HCT116 (cell line): Measurements from ENCODE around the gene GLUD1. TPM values are rescaled to one million over a fixed set of nuclear protein-coding genes. Genes with fewer than 3 reads are reported as not detected.
"Not testable (repeated sequence)": the region's sequence is repeated elsewhere in the genome, so short reads cannot be mapped to it uniquely, and the experiment has no call there.

ENCODE experiments used
- ATAC-seq: fragments of 200-7000 bp; cut with Tn5 transposase; 2 replicates; pipeline ENCODE4 v1.9.1; 2020; ENCODE audit warnings: mild to moderate bottlenecking, moderate library complexity
- BruUV-seq: library from RNA; stranded (reverse); fragments of 400-500 nt; replicated peaks from 2 replicates; lab custom pipeline; 2021; lab: Mats Ljungman, UMichigan
- CTCF ChIA-PET: fragments of 300-600 bp; sonication (Branson Sonifier 250); formaldehyde crosslinking; loops from one replicate; lab custom pipeline; 2021; ENCODE audit warnings: antibody characterized with exemption; lab: Charles Lee
- POLR2A ChIA-PET: fragments of 300-600, 350-600 bp; sonication (Branson Sonifier 250); formaldehyde crosslinking; loops from one replicate; lab custom pipeline; 2021; ENCODE audit warnings: antibody characterized with exemption; lab: Charles Lee
- RAD21 ChIA-PET, 2 experiments: fragments of 300-600 bp; sonication (Branson Sonifier 250); formaldehyde crosslinking; loops; one replicate each; lab custom pipeline; 2023; ENCODE audit warnings: low total read pairs in 2 of 2; ENCODE audit not compliant: uncharacterized antibody in 2 of 2, unreplicated experiment in 2 of 2, low non-redundant PET in 1 of 2; lab: Charles Lee
- DNase-seq: peaks from one replicate; pipeline ENCODE4 v3.0.0-alpha.2; 2010; ENCODE audit warnings: low read depth, low spot score
- H2AFZ ChIP-seq: fragments of 200-600 bp; shearing (Covaris generic), sonication (generic); 2 replicates; pipeline ENCODE4 v1.6.1; 2017; ENCODE audit warnings: low read depth, mixed run types, mixed read lengths, antibody characterized with exemption, low read length; ENCODE audit not compliant: poor library complexity, severe bottlenecking
- H3K27ac ChIP-seq: 2 replicates; pipeline ENCODE4 v1.5.1; 2012; ENCODE audit warnings: low read depth, low read length
- H3K27me3 ChIP-seq: fragments of 200-600 bp; sonication (generic); 2 replicates; pipeline ENCODE4 v1.6.1; 2016; ENCODE audit warnings: mixed run types, low read length, mixed read lengths; ENCODE audit not compliant: insufficient read depth
- H3K36me3 ChIP-seq, 2 experiments: fragments of 200-500 bp in 1 of 2; fragments of 200-600 bp in 1 of 2; sonication (Bioruptor generic) in 1 of 2; sonication (generic) in 1 of 2; 2 replicates each; pipeline versions ENCODE4 v1.5.1 to v1.6.1; 2014 to 2016; ENCODE audit warnings: low read length in 2 of 2, inconsistent platforms in 1 of 2, mixed read lengths in 1 of 2, mixed run types in 1 of 2; ENCODE audit not compliant: insufficient read depth in 2 of 2, control insufficient read depth in 1 of 2
- H3K4me1 ChIP-seq, 2 experiments: fragments of 200-600 bp in 1 of 2; sonication (generic) in 1 of 2; 2 replicates each; pipeline versions ENCODE4 v1.5.1 to v1.6.1; 2012 to 2017; ENCODE audit warnings: low read length in 2 of 2, inconsistent platforms in 1 of 2, mild to moderate bottlenecking in 1 of 2, mixed read lengths in 1 of 2, mixed run types in 1 of 2, moderate library complexity in 1 of 2; ENCODE audit not compliant: insufficient read depth in 2 of 2, control insufficient read depth in 1 of 2
- H3K4me2 ChIP-seq: fragments of 200-600 bp; sonication (generic); 2 replicates; pipeline ENCODE4 v1.6.1; 2017; ENCODE audit warnings: mixed run types, low read length, mixed read lengths
- H3K4me3 ChIP-seq, 2 experiments: fragments of 200-600 bp in 1 of 2; sonication (generic) in 1 of 2; replicated peaks in 1 of 2; 2 replicates each; pipeline ENCODE4 v1.5.1; 2011 to 2016; ENCODE audit warnings: low read length in 2 of 2, control low read depth in 1 of 2, low read depth in 1 of 2, mild to moderate bottlenecking in 1 of 2, mixed read lengths in 1 of 2, mixed run types in 1 of 2
- H3K79me2 ChIP-seq: fragments of 200-600 bp; sonication (generic); 2 replicates; pipeline ENCODE4 v1.6.1; 2017; ENCODE audit warnings: mild to moderate bottlenecking, mixed run types, low read length, moderate library complexity, mixed read lengths; ENCODE audit not compliant: insufficient read depth
- H3K9ac ChIP-seq: fragments of 200-600 bp; sonication (generic); 2 replicates; pipeline ENCODE4 v1.6.1; 2016; ENCODE audit warnings: low read length, mixed read lengths
- H3K9me2 ChIP-seq: fragments of 200-600 bp; sonication (generic), shearing (Covaris generic); 2 replicates; pipeline ENCODE4 v1.6.1; 2017; ENCODE audit warnings: mixed run types, mild to moderate bottlenecking, moderate library complexity; ENCODE audit not compliant: insufficient read depth
- H3K9me3 ChIP-seq, 2 experiments: fragments of 200-500 bp in 1 of 2; fragments of 200-600 bp in 1 of 2; sonication (Bioruptor generic) in 1 of 2; sonication (generic) in 1 of 2; 2 replicates each; pipeline ENCODE4 v1.6.1; 2014 to 2017; ENCODE audit warnings: low read length in 2 of 2, mixed read lengths in 2 of 2, inconsistent platforms in 1 of 2, low read depth in 1 of 2, mild to moderate bottlenecking in 1 of 2, mixed run types in 1 of 2, moderate library complexity in 1 of 2; ENCODE audit not compliant: control insufficient read depth in 1 of 2, insufficient read depth in 1 of 2
- H4K20me1 ChIP-seq: fragments of 200-600 bp; sonication (generic), shearing (Covaris generic); 2 replicates; pipeline ENCODE4 v1.6.1; 2017; ENCODE audit warnings: mixed run types, mild to moderate bottlenecking, moderate library complexity; ENCODE audit not compliant: insufficient read depth
- ATF3 ChIP-seq: IDR thresholded peaks from 2 replicates; pipeline ENCODE4 v1.6.1; 2012
- CTCF ChIP-seq, 3 experiments: fragments of 200-600 bp in 1 of 3; sonication (generic) in 1 of 3; IDR thresholded peaks in 2 of 3; conservative IDR thresholded peaks in 1 of 3; 2 replicates each; pipeline ENCODE4 v1.5.1; 2012 to 2017; ENCODE audit warnings: low read depth in 2 of 3, low read length in 2 of 3, antibody characterized with exemption in 1 of 3, borderline replicate concordance in 1 of 3, control low read depth in 1 of 3, mild to moderate bottlenecking in 1 of 3, mixed read lengths in 1 of 3, mixed run types in 1 of 3, moderate library complexity in 1 of 3; ENCODE audit not compliant: insufficient read depth in 1 of 3
- EGR1 ChIP-seq: IDR thresholded peaks from 2 replicates; pipeline ENCODE4 v1.6.1; 2012; ENCODE audit warnings: low read depth
- EZH2 ChIP-seq: fragments of 200-600 bp; sonication (generic); IDR thresholded peaks from 2 replicates; pipeline ENCODE4 v1.6.1; 2017; ENCODE audit warnings: antibody characterized with exemption, mixed run types
- FOSL1 ChIP-seq: IDR thresholded peaks from 2 replicates; pipeline ENCODE4 v1.6.1; 2012; ENCODE audit warnings: low read depth
- JUND ChIP-seq: IDR thresholded peaks from 2 replicates; pipeline ENCODE4 v1.6.1; 2012
- MAX ChIP-seq: IDR thresholded peaks from 2 replicates; pipeline ENCODE4 v1.6.1; 2012
- POLR2A ChIP-seq: IDR thresholded peaks from 2 replicates; pipeline ENCODE4 v1.7.0; 2011; ENCODE audit warnings: borderline replicate concordance; ENCODE audit not compliant: insufficient read depth, insufficient read length; ENCODE audit errors: extremely low read depth
- POLR2AphosphoS5 ChIP-seq: IDR thresholded peaks from 2 replicates; pipeline ENCODE4 v1.6.1; 2011; ENCODE audit warnings: mild to moderate bottlenecking, low read depth, low read length, moderate library complexity
- ZFX ChIP-seq: fragments of 450-650 bp; IDR thresholded peaks from 2 replicates; pipeline ENCODE4 v1.6.1; 2017
- ZNF274 ChIP-seq: fragments of 200-500 bp; sonication (Bioruptor generic); IDR thresholded peaks from 2 replicates; pipeline ENCODE4 v1.6.1; 2014; ENCODE audit warnings: mild to moderate bottlenecking, low read depth, low read length, inconsistent platforms
- intact Hi-C: fragments of 100-400 bp; cut with micrococcal nuclease; formaldehyde crosslinking; loops from 2 replicates; pipeline ENCODE4 v1.10.0; 2022
- total RNA-seq: library from RNA; stranded (reverse); gene quantifications from one replicate; pipeline ENCODE4 v1.2.1, GENCODE V29; 2021; ENCODE audit not compliant: unreplicated experiment

GLUD1 gene
- total RNA-seq, 1 experiment from 2014 or later, result 131 TPM

GRCh38 chr10:87119029-87119428, 24.4 kb upstream of the GLUD1 start:
- H3K36me3 ChIP-seq, H3K4me2 ChIP-seq, BruUV-seq, ATAC-seq, H2AFZ ChIP-seq, H3K27me3 ChIP-seq, H3K4me3 ChIP-seq, H3K27ac ChIP-seq, DNase-seq, H3K79me2 ChIP-seq, H4K20me1 ChIP-seq, POLR2A ChIA-PET, RAD21 ChIA-PET, CTCF ChIA-PET, intact Hi-C loops, H3K9me2 ChIP-seq, H3K9ac ChIP-seq, H3K4me1 ChIP-seq, H3K9me3 ChIP-seq: not testable (repeated sequence)

GRCh38 chr10:87118122-87118521, 23.5 kb upstream of the GLUD1 start:
- H2AFZ ChIP-seq, DNase-seq, H3K4me3 ChIP-seq, H3K4me2 ChIP-seq, H4K20me1 ChIP-seq, H3K9me2 ChIP-seq, H3K9me3 ChIP-seq, H3K27me3 ChIP-seq, H3K9ac ChIP-seq, POLR2A ChIA-PET, H3K4me1 ChIP-seq, H3K36me3 ChIP-seq, BruUV-seq, intact Hi-C loops, H3K27ac ChIP-seq, ATAC-seq, CTCF ChIA-PET, RAD21 ChIA-PET: not testable (repeated sequence)
- peaks cover 13% of the 10 kb centered on the region; the same call in 1 of the 2 replicates for H3K79me2 ChIP-seq

- RAD21 ChIA-PET, result no interaction called here
- CTCF ChIA-PET, result no interaction called here
- POLR2A ChIA-PET, result no interaction called here
- Histone ChIP-seq H3K4me2 (no peak overlapping the region), H3K9ac (no peak overlapping the region), H3K4me3 (no peak overlapping the region), H2AFZ (no peak overlapping the region), H3K79me2 (peaks cover 60% of the 10 kb centered on the region), H3K9me3 (no peaks in the 10 kb centered on the region), H4K20me1 (no peaks in the 10 kb centered on the region), H3K9me2 (no peaks in the 10 kb centered on the region), H3K27me3 (no peaks in the 10 kb centered on the region), H3K36me3 (peaks cover 6 to 20% of the 10 kb centered on the region in 2 experiments), H3K4me1 (no peaks in the 10 kb centered on the region), H3K27ac (no peak overlapping the region)
- no peak for DNase-seq
- no TSS peak for BruUV-seq
- intact Hi-C loops, result no loop called here
- ATAC-seq, result no peak
- no peak for TF ChIP-seq FOSL1
- no peak for TF ChIP-seq CTCF (IDR thresholded peaks at IDR 0.05 in 2 of 3, conservative IDR thresholded peaks at IDR 0.05 in 1 of 3; ENCODE audit: borderline replicate concordance in 1 of 3, insufficient read depth in 1 of 3, low read depth in 2 of 3, low read length in 2 of 3)
- no peak for TF ChIP-seq JUND
- TF ChIP-seq ATF3, result no peak
- no peak for TF ChIP-seq ZNF274
- TF ChIP-seq EGR1, result no peak
- no peak for TF ChIP-seq MAX
- no peak for TF ChIP-seq POLR2AphosphoS5
- no peak for TF ChIP-seq ZFX
- TF ChIP-seq POLR2A, result no peak
- TF ChIP-seq EZH2, result no peak
Measured at GRCh38 chr10:87105446-87106124, 10.9 kb upstream of the GLUD1 start.
